Stimulated activated CD8-positive, alpha-beta memory T cell treated with anti-CD3 and anti-CD28 coated beads, Interleukin-7, amount 100 ng/mL, for 48 hours (primary cell): ENCODE results near the gene SPATA25.

Experiments
- DNase-seq, 2 donors: peaks; one replicate each; pipeline ENCODE4 v3.0.0-alpha.2; 2020; ENCODE audit warnings: low read depth in 1 of 2; ENCODE audit errors: extremely low read depth in 1 of 2

Gene SPATA25

DNA sequence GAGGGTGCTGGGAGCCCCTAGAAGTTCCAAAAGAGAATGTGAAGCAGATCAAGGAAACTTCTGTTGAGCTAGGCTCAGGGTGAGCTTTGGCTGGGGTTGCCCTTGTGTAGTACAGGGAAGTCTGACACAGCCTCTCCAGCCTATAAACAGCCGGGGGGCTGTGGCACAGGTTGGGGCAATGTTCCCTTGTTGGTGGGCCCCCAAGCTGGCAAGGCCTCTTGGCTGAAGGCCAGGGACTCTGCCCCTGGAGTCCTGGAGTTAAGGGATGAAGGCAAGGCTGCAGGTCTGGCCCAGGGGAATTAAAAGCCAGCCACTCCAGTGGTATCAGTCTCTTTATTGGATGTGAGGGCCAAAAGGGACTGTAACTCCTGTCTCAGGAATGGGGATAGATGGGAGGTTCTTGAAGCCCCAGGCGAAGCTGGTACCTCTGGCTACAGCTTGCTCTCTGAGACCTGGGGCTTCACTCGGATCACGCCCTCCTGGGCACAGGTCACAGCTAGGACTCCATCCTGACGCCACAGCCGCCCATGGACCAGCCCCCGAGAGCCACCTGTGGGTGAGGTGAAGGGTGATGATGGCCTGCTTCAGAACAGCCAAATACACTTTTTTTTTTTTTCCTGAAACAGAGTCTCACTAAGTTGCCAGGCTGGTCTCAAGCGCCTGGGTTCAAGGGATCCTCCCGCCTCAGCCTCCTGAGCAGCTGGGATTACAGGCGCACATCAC is 45.9 kb downstream of the SPATA25 start:
- no peak for DNase-seq

DNA sequence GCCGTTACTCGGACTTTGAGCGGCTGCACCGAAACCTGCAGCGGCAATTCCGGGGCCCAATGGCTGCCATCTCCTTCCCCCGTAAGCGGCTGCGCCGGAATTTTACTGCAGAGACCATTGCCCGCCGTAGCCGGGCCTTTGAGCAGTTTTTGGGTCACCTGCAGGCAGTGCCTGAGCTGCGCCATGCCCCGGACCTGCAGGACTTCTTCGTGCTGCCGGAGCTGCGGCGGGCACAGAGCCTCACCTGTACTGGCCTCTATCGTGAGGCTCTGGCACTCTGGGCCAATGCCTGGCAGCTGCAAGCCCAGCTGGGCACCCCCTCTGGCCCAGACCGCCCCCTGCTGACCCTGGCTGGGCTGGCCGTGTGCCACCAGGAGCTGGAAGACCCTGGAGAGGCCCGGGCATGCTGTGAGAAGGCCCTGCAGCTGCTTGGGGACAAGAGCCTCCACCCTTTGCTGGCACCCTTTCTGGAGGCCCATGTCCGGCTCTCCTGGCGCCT is 46.7 kb downstream of the SPATA25 start:
- no peak for DNase-seq

DNA sequence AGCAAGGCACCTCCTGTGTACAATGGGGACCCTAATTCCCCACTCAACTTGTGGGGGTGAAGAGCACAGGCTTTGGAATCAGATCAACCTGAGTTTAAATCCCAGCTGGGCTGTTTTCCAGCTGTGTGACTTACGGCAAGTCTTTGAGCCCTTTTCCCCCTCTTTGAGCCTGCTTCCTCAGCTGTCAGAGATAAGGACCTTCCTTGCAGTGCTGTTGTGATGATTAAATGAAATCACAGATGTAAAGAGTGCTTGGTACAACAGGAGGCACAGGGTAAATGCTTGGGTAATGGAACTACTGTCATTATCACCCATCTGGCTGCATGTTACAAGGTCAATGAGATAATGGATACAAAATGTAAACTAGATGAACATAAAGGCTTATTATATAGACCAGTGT is 50.6 kb downstream of the SPATA25 start:
- no peak for DNase-seq
